GM19239 (cell line): Measurements from ENCODE around the gene SYT8.

Source experiments
- DNase-seq: peaks from one replicate; pipeline ENCODE4 v3.0.0; 2011; ENCODE audit warnings: low spot score; ENCODE audit not compliant: insufficient read length
- FAIRE-seq: peaks from 2 replicates; lab custom pipeline; 2011; peaks lifted over from hg19 to GRCh38; lab: Jason Lieb, UNC

SYT8 gene

DNA sequence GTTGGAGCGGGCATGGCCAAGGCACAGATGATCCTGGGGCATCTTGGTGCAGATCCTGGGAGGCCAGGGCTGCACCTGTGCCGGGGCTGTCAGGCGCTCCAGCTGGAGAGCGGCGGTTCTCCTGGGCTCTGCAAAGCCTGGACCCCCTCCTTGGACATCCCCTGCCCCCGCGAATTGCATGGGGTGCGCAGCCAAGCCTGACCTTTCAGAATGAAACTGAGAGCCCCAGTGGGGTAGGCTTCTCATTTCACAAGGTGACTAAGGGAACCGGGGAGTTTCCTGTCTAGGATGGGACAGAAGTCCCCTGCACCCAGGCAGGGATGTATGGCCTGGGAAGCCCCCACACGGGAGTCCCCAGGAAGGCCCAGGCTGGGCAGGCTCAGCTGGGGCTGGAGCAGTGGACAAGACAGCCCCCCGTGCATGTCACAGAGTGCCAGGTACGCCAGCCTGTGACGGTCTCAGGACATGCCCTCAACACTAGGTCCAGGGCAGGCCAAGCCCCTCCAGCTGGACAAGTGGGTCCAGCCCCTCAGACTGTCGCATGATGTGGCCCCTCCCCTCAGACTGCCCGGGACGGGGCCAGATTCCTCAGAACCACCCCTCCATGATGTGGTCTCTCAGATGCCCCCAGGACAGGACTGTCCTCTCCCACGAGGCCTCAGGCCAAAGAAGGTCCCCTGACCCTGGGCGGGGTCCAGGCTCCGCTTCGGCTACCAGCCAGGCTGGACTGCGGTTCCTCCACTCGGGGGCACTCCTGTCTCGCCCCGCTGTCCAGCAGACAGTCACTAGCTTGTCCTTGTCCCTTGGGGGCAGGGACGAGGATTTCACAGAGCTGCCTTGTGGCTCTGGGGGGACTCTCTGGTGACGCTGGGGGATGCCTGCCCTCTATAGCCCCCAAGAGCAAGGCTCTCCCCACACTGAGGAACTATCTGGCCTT lies 20.4 kb downstream of the SYT8 start:
- peak; percentile 98 for FAIRE-seq
- DNase-seq: peak; percentile 87

DNA sequence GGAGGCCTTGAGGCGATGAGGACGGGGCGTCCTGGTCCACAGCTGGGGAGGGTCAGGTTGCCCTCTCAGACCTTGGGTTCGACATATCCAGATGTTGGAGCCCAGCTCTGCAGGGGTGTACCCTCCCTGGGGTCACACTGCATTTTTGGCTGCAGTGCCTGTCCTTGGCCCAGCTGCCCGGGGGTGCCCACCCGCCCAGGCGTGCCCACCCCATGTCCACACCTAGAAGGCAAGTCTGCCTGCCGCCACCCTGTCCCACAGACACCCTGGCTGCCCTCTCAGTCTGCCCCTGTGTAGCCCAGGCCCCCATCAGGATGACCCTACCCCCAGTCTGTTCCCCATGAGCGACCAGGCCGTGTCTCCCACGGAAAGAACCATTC lies 21.1 kb downstream of the SYT8 start:
- DNase-seq (no peak), FAIRE-seq (no peak)

DNA sequence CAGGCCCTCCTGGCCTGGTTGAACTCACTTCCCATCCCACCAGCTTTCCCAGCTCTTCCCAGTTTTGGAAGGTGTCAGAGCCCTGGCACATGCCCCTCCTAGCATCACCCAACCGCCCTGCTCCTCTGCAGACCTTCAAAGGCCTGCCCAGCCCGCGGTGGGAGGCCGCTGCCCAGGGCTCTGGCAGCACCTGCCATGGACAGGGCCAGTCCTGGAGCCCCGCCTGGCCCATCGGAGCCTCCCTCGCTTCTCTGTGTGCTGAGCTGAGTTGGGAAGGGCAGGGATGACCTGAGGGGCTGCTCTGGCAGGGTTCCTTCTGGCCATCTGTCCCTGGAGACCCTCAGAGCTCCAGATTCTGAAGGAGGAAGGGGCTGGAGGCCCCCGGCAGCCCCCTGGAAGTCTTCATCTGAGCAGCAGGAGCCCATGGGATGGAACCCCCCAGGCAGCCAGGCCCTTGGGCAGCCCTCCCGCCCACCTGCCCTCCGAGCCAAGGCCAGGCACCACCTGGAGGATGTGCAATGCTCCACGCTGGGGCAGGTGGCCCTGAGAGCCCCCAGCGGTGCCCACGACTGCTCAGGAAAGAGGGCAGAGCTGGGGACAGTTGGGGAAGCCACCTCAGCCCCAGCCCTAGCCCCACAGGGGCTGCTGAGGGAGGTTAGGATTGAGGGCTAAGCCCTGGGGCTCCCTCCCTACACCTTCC lies 21.7 kb downstream of the SYT8 start:
- FAIRE-seq (no peak), DNase-seq (no peak)

DNA sequence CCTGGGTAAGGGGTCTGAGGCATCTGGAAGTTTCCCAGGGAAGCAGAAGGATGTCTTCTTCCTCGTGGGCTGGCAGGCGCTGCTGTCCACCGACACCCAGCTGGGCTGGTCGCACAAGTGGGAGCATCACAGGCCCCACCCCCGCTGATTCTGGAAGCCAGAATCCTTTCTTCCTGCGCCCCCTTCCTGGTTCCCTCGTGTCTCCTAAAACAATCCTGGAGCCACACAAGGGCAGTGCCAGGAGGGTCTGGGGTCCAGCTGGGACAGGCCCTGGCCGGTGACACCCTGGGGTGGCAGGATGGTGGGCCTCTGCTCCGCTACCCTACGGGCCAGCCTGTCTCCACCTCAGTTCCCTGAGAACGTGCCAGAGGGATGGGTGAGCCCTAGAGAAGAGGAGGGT lies 22.3 kb downstream of the SYT8 start:
- DNase-seq: no peak
- no peak for FAIRE-seq

DNA sequence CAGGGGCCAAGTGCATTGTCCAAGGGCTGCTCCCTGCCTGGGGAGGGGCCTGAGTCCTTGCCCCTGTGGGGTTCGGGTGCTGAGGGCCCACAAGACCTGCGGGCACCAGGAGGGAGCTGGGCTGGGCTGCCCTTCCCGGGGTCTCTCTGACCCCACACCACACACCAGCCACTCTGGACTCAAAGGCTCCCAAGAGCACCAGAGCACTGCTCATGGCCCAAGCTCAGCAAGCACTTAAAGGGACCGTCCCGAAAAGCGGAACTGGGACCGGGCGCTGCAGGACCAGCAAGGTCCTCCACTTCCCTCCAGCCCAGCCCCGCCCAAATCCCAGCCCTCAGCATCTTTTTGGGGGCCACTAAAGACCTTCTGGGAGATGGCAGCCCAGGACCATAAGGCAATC lies 23.4 kb downstream of the SYT8 start:
- FAIRE-seq: no peak
- no peak for DNase-seq

DNA sequence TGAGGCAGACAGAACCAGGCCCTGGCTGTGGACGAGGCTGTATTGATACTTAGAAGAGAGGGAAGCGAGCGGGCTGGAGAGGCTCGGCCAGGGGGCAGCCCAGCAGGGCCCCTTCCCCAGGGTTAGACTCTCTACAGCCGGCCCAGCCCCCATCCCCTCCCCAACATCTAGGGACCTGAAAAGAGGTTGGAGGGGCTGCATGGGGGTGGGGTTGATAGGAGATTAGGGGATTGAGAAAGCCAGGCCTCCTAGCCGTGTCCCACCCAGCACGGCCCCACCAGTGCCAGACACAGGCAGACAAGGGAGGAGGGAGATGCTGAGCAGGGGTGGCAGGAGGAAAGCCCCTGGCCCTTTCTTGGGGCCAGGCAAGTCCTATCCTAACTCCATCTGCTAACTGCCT lies 23.8 kb downstream of the SYT8 start:
- FAIRE-seq: no peak
- no peak for DNase-seq

DNA sequence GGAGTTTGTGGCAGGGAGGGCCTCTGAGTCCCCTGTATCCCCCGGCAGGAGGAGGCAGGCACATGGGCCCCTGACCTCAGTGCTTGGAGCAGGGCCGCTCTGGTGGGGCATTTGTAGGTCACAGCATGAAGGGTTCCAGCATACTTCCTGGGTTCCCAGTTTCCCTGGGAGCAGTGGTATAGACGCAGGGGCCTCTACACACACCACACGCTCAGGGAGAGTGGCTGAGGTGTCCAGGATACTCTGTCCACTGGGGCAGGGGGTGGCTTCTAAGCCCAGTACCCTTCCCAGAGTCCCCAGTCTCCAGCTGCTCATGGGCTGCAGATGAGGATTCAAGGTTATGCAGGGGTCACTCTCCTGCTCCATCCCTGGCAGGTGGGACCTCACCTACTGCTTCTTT lies 24.2 kb downstream of the SYT8 start:
- FAIRE-seq (no peak), DNase-seq (no peak)

DNA sequence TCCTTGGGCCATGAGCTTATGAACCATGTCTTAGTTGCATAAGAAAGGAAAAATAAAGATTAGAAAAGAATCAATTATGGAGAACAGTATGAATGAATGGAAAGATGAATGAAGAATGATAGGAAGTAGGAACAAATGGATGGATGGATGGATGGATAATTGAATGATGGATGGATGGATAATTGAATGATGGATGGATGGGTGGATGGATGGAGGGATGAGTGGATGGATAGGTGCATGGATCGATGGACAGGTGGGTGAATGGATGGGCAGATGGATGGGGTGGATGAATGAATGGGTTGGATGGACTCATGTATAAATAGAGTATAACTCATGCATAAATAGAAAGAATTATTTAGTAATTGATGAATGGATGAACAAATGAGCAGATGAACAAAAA lies 25.3 kb downstream of the SYT8 start:
- DNase-seq: no peak
- FAIRE-seq: no peak

DNA sequence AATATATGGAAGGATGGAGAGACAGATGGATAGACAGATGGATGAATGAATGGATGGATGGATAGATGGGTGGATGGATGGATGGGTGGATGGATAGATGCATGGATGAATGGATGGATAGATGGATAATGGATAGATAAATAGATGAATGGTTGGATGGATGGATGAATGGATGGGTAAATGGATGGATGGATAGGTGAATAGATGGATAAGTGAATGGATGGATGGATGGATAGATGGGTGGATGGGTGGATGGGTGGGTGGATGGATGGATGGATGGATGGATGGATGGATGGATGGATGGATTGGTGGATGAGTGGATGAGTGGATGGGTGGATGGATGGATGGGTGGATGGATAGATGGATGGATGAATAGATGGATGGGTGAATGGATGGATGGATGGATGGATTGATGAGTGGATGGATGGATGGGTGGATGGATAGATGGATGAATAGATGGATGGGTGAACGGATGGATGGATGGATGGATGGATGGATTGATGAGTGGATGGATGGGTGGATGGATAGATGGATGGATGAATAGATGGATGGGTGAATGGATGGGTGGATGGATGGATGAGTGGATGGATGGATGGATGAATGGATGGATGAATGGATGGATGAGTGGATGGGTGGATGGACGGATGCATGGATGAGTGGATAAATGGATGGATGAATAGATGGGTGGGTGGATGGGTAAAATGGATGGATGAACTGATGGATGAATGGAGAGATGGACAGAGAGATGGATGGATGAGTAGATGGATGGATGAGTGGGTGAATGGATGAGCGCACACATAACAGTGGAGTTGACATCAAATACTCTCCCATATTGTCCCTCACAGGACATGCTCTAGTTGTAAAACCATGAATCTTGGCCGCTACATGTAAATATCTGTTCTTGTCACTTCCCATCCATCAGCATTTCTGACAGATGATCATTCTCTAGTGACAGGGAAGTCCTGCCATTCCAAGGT lies 26.9 kb downstream of the SYT8 start:
- FAIRE-seq: no peak
- DNase-seq: no peak

DNA sequence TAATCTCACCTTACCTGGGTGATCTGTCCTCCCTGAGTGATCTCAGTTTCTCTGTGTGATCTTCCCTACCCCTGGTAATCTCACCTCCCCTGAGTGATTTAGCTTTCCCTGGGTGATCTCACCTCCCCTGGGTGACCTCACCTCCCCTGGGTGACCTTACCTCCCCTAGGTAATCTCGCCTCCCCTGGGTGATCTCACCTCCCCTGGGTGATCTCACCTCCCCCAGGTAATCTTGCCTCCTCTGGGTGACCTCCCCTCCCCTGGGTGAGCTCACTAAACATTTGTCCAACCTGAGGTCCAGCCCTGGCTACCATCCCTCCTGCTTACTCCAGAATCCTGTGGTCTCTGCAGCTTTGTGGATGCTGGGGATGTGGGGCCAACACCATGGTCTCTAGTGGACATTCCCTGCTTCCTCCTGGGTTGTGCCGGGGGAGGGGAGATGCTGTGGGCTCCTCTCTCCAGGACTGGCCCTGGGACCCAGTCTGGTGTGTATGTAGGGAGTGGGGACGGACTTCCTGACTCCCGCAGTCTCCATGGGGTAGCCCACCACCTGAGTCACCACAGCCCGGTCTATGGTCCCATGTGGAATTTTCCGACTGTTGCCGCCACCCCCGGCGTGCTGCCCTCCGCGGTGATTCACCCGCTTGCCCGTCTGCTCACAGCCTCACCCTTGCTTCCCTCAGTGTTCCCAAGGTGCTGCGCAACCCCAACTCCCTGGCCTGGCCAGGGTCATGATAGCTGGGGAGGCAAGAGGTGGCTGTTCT lies 28.0 kb downstream of the SYT8 start:
- no peak for DNase-seq

DNA sequence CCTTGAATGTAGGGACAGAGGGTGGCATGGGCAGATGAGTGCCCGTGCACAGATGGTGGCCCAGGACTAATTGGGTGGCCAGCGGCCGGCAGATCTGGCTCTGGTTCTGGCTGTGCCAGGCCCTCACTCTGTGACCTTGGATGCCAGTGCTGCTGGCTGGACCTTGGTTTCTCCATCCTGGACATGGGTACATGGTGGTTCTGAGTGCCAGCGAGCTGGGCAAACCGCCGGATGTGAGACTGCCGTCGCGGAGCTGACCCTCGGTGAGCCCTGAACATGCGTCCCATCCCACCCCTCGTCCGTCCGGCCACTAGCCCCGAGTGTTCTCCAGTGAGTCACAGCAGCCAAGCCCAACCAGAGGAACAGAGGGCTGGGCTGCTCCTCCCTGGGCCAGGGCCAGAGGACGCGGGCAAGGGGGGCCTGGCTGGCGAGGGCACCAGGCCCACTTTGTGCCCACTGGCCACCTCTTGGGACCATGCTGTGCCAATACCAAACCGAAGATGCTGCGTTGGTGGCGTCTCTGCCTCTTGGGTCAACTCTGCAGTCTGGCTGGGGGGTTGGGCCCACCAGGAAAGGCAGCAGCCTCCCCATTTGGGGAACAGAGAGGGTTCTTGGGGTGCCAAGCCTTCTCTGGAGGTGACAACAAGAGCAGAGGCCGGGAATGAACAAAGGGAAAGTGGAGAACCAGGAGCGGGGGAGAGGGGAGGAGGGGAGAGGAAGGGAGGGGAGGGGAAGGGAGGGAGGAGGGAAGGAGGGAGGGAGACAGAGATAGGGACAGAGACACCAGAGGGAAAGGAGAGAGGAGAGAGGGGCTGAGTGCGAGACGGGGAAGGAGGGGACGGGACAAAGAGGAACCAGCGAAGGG lies 28.8 kb downstream of the SYT8 start:
- no peak for FAIRE-seq
- no peak for DNase-seq

More for the DNA sequence above, 28.0 kb downstream of the SYT8 start:
- no peak for FAIRE-seq

DNA sequence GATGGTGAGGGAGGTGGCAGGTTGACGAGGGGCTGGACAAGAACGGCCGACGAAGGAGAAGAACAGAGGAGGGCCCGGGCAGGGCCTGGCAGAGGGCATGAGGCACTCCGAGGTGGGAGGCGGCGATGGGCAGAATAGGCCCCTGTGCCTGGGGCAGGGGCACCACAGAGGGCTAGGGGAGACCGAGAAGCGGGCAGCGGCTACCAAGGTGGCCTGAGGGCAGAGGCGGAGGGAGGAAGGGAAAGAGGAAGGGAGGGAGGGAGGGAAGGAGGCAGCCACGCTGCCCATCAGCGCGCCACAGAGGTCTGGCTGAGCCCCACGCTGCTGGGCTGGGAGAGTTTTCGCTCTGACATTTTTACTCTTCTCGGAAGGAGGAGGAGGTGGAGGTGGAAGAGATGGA lies 29.4 kb downstream of the SYT8 start:
- no peak for FAIRE-seq

DNA sequence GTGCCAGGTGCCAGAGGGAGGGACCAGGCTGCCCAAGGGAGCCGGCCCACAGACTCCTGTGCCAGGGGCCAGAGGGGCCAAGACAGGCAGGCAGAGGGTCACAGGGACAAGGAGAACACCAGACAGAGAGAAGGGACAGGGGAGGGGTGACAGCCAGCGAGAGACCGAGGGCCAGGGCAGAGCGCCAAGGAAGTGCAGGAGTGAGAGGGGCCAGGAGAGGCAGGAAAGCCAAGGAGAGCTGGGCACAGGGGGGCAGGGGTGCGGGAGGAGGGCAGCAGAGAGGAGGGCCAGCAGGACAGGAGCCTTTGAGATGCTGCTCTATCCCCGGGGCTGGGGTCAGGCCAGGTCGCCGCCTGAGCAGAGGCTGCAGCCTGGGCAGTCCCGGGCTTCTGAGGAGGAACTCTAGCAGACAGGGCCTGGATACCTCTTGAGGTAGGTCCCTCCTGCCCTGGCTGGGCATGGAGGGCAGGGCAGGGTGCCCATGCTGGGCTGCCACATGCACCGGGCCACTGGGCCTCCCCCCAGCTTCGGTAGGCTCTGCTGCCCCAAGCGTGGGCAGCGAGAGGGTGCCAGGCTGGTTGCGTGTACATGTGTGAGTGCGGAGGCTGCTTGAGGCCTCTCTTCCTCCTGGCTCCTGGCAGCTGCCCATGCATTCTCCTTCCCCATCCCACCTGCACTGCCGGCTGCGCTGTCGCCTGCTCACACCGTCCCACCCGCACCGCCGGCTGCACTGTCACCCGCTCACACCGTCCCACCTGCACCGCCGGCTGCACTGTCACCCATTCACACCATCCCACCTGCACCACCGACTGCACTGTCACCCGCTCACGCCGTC lies 30.3 kb downstream of the SYT8 start:
- DNase-seq: no peak
- no peak for FAIRE-seq

More for the DNA sequence above, 29.4 kb downstream of the SYT8 start:
- DNase-seq: no peak

DNA sequence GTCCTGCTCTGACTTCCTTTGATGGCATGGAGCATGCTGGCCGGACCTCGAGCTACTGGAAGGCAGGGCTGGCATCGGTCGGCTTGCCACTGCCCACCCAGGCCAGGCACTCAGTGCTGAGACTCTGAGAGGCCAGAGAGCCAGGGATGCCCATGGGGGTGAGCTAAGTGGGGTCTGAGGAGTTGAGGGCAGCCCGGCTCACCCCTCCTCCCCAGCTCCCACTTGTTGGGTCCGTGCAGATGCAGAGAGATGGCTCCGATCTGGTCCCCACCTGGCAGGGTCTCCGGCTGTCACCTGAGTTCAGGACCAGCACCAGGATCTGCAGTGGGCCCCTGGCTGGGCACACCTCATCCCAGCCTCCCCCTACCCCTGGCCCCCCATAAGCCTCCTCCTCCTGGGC lies 31.4 kb downstream of the SYT8 start:
- FAIRE-seq (no peak), DNase-seq (no peak)

DNA sequence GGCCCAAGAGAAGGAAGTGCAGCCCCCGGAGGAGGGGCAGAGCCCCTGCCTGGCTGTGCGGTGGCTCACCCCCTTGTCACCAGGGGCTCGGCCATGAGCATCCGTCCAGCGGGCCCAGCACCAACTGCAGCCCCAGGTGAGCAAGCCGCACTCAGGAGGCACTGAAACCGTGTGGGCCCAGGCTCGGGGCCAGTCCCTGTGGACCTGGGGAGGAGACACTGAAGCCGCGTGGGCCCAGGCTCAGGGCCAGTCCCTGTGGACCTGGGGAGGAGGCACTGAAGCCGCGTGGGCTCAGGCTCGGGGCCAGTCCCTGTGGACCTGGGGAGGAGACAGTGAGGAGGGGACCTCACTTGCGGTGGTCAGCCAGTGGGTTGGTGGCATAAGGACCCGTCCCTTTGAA lies 32.0 kb downstream of the SYT8 start:
- DNase-seq (no peak), FAIRE-seq (no peak)

DNA sequence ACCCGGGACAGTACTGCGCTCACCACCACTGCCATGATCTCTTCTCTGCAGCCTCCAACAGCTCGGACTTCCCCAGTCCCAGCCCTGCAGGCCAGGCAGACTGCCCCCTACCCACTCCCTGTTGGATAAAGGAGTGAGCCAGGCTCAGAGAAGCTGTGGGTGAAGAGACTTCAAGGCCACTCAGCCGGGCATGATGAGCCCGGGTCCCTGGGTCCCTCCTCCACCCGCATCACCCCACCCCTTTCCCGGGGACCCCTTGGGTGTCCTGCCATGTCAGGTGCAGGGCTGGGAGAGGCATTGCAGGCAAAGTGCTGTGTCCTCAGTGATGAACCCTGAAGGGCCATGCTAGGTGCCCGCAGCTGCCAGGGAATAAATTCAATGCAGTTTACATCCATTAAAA lies 32.6 kb downstream of the SYT8 start:
- FAIRE-seq (no peak), DNase-seq (no peak)

DNA sequence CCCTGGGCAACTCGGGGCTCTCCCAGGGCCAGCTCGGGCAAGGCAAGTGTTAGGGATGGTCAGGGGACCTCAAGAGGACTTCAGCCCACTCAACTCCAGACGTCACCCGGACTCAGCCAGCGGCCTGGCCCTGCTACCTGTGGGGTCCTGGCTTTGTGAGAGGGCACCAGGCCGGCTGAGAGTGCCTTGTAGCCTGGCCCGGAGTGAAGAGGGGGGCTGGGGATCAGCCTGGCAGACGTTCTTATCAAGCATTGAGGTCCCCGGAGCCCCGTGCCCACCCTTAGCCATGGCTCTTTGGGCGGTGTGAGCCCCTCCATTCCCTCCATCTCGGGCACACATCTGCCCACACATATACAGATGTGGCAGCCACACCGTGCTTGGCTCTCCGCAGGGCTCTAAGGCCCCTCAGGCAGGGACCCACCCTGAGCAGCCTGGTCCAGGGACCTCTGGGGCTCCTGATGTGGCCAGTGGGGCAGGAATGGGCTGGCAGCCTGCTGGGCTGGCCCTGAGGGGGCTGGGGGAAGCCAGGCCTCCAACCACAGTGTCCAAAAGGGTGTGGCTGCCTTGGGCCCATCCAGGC lies 33.4 kb downstream of the SYT8 start:
- no peak for FAIRE-seq
- DNase-seq: no peak
